ENCODE results near the gene GNL2.

Gene GNL2

DNA sequence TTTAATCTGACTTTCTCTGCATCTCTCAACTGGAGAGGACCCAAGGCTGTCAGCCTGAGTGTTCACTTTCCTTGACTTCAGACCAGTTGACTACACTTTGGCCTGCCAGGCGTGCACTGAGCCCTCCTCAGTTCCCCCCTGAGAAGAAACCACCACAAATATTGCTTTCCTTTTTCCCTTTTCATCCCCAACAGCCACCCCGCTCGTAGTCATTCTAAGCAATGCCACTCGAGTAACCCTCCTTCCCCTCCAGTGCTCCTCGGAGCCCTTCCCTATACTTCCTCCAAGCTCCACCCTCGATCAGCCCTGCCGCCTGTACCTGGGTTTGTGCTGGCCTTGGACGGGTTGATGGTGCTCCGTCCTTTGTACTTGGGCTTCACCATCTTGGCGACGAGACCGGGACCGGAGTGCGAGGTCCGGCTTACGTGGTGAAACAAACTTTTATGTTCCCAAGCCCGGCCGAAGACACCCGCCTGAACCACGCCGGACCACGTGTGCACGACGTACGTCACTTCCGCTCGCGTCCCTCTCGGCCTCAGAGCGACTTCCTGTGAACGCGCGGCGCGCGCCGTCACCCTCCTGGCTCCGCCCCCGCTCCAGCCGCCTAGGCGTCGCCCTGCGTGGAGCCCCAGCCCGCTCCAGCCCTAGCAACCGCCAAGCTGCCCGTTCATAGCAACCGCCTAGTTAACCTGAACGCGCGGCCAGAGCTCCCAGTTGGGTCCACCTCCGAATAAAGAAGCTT is at the start of gene GNL2:
TSS of gene GNL2 (minus strand) at position 498 of the 742 bp plus-strand sequence. CDS start at position 383, 115 bp downstream.
- peak; percentile 69 to 90 for DNase-seq

DNA sequence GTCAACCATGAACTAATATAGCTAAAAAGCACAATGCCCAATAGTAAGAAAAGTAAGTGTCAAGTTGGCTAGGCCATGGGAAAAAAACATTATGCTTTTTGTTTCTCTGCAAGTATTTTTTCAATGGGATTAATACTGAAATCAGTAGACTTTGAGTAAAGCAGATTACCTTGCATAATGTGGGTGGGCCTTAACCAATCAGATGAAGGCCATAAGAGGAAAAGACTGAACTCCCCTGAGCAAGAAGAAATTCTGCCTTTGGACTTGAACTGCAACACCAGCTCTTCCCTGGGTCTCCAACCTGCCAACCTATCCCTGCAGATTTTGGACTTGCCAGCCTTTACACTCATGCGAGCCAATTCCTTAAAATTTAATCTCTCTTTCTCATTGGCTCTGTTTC is 45.3 kb upstream of the GNL2 start:
- DNase-seq, result no peak

DNA sequence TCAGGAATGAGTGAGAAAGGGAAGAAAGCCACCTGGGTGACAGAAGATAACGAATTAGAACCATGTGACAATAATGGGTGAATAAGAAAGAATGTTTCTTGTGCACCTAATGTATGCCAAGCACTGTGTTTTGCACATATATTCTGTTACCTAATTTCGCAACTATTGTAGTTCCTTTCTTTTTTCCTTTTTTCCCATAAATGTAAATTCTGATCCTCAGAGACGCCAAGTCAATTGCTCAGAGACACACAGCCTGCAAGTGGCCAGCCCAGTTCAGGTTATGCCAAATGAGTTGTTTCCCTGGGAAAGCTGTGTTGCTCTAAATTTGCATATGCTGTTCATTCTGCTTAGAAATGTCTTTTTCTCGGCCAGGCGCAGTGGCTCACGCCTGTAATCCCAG is 40.7 kb upstream of the GNL2 start:
- no peak for DNase-seq

DNA sequence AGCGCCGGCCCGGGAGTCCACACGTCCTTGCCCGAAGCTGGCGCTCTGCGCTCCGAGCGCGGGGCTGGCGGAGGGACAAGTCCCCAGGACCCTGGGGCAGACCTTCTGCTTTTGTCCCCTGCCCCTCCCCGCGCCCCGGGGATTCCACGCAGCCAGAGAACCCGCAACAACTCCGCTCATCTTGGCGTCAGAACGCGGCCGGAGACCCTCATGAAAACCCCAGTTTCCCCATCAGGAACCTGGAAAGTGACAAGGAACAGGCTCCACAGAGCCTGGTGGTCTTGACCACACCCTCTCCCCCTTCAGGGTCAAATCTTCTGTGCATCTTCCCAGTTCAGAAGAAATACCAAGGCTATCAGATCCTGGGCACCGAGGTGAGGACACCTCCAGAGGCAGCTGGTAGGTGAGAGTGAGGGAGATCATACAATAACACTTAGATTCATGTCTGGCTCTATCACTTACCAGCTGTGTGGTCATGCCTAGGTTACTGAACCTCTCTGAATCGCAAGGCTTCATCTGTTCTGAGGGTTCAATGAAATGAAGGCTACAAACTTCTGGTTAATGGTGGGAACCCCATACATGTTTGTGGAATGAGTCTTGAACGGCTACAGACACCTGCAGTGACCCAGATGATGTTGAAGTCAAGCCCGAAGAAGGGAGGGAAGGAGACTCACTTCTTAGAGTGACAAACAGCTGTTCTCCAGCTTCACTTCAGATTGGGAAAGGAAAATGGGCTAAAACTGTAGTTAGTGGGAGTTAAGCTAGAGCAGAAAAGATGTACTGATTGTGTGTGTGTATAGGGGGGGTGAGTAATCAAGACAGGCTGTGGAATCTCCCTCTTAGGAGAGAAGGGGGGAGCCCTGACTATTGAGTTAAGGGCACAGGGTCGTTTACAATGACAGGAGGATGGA is 39.5 kb upstream of the GNL2 start:
- no peak for DNase-seq

DNA sequence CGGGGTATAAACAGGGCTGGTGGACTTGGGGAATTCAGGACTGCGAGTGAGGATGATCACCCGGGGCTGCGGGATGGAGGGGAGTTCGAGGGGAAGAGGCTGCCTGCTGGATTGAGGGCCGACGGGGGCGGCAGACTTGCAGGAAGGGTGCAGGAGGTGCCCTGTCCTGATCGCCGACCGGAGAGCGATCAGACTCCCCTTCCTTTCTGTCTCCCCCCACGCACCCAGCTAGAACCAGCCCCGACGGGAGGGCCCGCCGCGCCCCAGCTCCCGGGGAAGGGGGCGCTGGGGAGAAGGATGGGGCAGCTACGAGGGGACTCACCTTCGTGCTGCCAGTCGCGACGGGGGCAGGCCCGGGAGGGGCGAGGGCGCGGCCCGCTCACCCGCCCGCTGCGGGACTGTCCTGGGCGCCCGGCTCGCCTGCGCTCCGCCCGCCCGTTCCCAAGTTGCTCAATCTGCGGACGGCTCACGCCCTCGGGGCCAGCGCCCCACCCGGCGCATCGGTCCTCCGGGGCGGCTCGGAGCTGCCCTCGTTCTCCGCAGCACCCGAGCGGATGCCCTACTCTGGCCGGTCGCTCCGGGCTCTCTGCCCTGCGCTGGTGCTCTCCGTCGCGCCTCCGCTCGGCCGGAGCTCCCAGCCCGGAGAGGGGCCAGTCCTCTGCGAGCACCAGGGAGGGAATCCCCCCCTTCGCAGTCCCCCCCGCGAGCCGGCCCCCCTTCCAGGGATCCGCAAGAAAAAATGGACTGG is 38.7 kb upstream of the GNL2 start, which contains the start of gene RSPO1:
TSS of gene RSPO1 (minus strand) at position 649 of the 748 bp plus-strand sequence. CDS start 5,231 bp downstream, outside the sequence.
- no peak for DNase-seq

DNA sequence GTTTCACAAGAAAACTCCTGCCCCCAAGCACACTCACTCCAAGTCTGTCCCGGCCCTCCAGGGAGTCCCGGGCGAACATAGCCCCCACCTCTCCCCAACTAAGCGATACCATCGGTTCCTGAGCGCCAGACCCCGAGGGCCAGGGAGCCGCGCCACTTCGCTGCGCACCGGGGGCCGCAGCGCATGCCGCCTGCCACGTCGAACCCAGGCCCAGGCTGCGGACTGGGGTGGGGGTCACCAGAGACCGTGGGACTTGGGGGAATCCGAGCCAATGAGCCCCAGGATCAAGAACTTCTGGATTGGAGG is 38.2 kb upstream of the GNL2 start:
- no peak for DNase-seq

DNA sequence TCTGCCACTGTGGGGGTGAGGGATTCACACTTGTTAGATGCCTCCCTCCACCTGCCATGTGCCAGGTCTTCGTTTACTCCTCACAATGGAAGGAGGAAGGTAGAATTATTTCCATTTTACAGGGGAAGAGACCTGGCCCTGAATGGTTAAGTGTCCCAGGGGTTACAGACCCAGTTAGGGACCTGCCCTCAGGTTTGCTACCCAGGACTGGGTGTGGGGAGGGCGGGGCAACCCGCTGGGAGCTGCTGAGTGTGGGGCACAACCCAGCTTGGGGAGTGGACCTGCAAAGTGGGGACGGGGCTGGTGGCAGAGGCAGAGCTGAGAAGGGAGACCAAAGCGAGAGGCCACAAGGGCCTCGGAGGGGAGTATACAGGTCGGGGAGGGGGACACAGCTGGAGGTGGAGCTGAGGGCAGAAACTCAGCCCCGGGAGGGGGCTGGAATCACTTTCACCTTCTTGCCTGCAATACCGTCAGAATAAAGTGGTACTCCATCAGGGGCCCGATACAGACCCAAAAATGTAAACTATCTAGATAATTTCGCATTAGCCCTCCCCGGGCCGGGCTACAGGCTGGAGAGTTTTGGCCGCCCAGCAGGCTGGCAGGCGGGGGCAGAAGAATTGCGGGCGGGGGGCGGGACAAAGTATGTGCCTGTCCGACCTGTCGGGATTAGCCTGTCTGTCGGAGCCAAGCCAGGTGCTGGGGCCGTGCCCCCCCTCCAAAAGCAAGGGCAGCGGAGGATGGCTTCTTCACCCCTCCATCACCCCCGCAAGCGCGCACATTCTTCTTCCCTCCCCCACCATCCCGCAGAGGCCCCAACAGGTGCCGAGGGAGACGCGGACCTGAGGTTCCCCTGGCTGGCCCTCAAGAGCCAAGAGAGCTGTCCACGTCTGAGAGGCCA is 37.6 kb upstream of the GNL2 start:
- no peak for DNase-seq

DNA sequence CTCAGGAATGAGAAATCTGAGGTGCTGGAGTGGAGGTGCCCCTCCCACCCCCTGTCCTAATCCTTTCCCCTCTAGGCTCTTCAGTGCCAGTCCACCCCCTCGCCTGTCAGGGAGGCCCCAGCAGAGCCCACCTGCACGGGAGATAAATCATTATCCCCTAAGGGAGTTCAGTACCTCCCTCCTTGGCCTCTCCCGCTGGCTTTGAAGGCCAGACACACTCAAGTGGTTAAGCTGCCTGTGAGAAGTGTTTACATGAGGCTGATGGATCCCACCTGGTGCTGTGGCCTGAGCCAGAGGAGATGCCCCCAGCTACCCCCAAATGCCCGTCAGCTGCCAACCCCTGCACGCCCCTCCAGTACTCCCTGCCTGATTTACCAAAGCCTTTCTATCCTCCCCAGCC is 35.3 kb upstream of the GNL2 start:
- no peak for DNase-seq

DNA sequence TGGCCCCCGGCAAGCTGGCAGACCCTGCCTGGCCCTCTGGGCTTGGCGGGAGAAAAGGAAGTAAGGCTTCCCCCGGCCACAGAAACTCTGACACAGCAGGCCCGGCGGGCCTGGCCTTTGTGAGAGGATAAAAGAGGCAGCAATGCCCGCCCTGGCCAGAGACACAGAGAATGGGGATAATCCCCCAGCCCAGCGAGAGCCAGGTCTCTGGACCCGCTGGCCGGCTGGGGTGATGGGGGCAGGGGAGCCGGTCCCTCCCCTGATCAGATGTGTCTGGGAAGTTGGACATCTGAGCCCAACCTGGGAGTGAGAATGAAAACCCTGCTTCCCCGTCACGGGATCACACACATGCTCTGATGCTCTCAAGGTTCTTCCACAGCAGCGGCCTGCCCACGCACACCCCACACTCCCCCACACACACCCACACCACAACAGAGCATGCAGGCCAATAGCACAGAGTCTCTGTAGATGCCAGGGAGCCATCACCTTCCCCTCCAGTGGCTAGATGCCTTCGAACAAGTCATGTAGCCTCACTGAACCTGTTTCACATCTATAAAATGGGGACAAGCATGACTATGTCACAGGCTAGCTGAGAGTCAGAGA is 34.8 kb upstream of the GNL2 start:
- no peak for DNase-seq

DNA sequence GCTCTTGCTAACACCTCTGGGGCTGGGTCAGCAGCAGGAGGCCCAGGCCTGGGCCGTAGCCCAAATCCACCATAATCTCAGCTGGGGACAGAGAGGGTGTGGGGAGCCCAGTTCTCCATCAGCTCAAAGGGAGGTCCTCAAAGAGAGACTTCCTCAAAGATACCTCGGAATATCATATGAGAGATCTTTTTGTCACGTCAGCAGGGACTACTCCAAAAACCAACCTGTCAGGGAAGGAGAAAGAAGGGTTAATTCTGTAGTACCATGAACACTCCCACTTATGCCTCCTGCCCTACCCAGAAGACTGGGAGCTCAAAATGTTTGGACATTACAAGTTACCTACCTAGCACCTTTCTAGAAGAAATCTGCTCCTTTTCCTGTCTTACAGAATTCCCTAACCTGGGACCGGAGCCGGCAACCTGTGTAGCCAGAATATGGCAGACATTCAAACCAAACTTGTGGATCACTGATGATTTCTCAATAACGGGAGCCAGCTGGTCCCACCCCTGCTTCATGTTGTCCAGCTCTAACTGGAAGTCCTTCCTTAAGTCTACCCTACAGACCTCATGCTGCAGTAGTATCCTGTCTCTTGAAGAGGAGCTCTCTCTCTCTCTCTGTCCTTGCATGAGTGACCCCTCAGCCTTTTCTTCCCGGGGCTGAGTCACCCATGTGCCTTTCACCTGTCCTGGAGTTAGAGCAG is 34.1 kb upstream of the GNL2 start:
- DNase-seq, result no peak

DNA sequence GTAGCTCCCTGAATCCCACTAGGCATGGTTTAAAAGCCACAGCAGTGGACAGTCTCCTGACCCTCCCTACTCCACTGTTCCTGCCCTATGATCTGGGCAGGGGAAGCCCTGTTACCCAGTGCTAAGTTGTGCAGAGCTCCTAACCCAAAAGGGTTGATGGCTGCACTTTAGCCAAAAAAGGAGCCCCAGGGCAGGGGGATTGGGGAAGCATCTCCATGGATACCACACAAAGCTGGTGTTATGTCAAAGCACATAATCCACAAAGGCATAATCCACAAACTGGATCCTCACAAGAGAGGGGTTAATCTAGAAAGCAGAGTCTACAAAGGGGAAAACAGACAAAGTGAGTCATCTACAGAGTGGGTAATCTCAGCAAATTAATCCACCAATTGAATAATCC is 33.3 kb upstream of the GNL2 start:
- DNase-seq, result no peak

DNA sequence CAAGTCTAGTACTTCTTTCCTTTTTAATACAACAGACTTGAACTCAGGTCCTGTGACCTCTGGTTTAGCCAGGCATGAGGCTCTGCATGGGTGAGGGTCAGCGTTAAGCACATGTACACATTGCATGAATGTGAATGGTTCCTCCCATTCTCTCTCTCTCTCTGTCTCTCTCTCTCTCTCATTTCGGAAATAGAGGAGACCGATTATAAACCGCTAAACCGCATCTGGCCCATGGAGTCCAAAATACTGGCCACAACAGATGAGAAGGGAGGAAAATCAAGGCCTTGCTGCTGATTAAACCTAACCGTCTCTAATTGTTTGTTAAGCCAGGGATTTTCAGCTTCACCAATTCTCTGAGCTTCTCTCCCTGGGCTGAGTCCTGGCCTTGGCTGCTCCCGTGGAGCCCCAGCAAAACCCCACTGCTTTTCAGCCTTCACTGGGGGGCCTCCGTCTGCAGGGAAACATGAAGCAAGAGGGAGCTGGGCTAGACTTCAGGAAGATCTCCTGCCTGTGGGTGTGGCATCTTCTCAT is 32.4 kb upstream of the GNL2 start:
- DNase-seq, result no peak

DNA sequence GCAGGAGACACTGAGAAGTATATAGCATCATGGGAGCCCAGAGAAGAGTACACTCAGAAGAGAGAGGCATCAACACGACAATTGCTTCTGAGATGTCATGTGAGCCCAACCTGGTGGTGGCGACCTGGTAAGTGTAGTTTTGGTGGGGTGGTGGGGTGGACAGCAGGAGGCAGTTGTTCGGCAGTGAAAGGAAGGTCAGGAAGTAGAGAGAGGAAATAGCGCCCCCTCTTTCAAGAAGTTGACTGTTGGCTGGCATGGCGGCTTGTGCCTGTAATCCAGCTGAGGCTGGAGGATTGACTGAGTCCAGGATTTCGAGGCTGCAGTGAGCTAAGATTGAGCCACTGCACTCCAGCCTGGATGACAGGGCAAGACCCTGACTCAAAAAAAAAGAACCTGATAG is 26.4 kb upstream of the GNL2 start:
- DNase-seq, result no peak

DNA sequence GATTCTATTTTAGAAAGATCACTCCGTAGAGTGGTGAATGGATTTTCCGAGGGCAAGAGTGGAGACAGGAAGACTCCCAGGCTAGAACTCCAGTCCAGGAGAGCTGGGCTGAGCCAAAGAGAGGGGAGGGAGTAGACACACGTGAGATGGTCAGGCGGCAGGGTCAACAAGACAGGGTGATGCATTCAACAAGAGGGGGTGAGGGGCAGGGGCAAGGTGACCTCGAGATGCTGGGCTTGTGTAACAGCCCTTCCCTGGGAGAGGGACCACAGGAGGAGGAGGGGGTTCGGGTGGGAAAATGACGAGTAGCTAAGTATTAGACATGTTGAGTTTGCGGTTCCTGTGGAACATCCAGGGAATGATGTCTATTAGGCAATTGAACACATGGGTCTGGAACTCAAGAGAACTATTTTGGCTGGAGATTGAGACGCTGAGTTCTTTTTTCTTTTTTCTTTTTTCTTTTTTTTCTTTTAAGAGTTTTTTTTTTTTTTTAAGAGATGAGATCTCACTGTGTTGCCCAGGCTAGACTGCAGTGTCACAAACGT is 25.7 kb upstream of the GNL2 start:
- no peak for DNase-seq

DNA sequence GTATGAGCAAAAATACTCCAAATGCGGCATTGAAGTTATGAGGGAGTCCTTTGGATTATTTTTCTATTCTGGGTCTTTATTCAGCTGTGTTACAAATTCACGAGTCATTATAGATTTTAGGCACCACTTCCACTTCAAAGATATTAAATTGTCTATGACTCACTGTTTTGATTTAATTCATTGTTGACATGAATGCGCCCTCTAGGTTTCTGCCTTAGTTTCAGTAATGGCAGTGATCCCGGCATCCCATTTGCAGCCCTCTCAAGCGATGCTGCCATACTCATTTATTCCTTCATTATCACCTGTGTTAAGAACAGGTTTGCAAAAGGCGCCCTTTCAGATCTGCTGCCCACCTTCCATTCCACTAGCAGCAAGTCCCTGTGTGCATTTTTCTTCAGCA is 25.0 kb upstream of the GNL2 start:
- DNase-seq, result no peak

DNA sequence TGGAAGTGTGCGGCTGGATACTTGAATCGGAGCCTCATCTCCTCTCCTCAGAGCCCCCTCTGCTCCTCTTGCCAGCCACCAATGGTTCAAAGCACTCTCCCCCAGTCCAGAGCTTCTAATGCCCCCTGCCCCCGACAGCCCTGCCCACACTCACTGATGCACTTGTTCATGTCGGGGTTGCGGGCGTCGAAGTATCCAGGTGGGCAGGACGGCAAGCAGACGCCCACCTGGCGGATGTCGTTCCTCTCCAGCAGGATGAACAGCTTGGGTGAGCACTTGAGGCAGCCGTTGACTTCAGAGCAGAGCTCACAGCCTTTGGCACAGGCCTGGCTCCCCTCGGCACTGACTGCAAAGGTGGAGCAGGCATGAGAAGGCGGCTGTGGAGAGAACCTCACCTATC is 20.6 kb upstream of the GNL2 start:
- no peak for DNase-seq

DNA sequence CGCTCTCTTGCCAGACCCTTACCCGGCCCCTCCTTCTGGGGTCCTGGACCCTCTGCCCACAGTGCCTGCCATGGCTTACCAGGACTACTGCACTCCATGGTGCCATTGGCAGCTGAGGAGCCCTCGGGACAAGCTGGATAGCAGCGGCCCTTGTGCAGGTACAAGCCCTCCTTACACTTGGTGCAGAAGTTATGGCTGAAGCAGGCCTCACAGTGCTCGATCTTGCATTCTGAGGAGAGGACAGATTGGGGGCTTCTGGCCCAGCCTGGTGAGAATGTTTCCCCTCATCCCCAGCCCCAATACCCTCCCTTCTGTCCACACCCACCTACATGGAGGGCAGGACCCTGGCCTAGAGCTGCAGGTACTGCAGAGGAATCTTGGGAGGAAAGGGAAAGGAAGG is 18.4 kb upstream of the GNL2 start:
- no peak for DNase-seq

DNA sequence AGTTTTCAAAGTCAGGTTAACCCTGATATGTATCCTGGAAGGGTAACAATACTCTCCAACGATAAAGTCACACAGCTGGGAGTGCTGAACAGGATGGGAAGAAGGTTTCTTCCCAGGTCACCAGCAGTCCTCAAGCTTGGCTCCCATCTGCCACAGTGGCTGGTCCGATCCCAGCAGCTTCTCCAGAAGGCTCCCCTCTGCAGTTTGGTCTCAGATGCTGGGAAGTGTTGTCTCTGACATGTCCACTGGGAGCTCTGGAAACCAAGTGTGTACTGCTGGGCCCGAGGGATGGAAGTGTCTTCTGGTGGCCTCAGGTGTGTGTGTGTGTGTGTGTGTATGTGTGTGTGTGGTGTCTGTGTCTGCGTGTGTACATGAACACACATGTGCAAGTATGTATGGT is 16.4 kb upstream of the GNL2 start:
- DNase-seq, result no peak

DNA sequence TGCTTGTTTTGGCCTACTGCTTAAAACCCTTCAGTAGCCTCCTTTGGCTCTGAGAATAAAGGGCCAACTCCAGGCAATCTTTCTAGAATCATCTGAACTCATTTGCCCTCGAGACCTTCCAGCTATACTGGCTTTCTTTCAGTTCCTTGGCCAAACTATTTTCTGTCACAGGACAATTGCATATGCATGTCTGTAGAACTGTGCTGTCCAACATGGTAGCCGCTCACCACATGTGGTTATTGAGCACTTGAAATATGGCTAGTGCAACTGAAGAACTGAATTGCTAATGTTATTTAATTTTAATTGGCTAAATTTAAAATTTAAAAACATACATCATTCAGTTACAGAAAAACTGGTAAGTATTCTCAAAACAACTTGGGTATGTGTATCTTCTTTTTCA is 14.3 kb upstream of the GNL2 start:
- DNase-seq, result no peak

DNA sequence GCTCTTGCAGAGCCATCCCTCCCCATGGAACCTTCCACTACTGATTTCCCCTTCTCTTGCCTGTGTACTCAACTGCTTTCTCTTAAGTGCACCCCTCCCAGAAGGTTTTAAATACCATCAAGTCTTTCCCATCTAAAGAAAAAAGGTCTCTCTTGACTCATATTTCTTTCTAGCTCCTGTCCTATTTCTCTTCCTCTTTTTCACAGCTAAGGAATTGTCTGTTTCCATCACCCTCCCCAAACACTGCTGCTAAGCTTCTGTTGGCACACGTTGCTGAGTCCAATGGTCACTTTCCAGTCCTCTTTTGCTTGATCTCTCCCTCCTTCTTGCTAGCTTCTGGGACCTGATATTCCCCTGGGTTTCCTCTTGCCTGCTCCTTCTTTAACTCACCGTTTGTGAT is 13.3 kb upstream of the GNL2 start:
- DNase-seq, result no peak
